T-helper 1 cell (primary cell): ENCODE measurements around the gene DNAJB4.
A peak's percentile ranks its signal among the peaks of the same experiment; 100 is the strongest.
"Not testable (repeated sequence)": the region's sequence is repeated elsewhere in the genome, so short reads cannot be mapped to it uniquely, and the experiment has no call there.

Experiments used
- DNase-seq, 5 donors: peaks; one replicate each; pipeline ENCODE4 v3.0.0-alpha.2; 2012 to 2020

The DNAJB4 gene

GRCh38 chr1:77991638-77992037 lies 13.1 kb upstream of the DNAJB4 start:
- no peak for DNase-seq

DNA sequence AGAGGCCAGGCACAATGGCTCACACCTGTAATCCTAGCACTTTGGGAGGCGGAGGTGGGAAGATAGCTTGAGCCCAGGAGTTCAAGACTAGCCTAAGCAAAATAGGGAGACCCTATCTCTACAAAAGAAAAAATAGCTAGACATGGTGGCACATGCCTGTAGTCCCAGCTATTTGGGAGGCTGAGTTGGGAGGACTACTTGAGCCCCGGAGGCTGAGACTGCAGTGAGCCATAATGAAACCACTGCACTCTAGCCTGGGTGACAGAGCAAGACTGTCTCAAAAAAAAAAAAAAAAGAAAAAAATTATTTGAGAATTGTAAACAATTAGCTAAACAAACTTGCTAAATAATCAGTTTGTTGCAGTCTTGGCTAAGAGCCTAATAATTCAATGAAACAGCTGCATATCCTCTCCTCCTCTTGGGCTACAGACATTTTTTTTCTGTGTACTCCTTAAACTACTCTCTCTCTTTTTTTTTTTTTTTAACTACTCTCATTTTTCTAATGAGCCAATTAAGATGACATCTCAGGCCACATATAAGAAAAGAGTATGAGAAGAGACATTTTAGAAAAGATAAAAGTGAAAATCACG lies 10.5 kb upstream of the DNAJB4 start:
- no peak for DNase-seq

DNA sequence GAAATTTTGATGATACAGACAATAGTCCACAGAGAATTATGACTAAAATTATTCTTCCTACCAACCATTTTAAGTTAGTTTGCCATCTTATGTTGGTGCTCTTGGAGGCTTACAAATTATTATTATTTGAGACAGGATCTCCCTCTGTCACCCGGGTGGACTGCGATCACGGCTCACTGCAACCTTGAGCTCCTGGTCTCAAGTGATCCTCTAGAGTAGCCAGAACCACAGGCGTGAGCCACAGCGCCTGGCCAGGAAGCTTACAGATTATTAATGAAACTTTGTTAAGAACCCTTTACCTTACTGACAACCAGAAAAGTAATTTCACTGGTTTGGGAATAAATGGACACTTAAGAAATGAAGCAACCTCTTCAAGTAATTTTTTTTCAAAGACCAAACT lies 8.0 kb upstream of the DNAJB4 start:
- DNase-seq, result no peak

- not testable (repeated sequence) for DNase-seq
These were observed 4.2 kb upstream of the DNAJB4 start for GRCh38 chr1:78000536-78000935.

DNA sequence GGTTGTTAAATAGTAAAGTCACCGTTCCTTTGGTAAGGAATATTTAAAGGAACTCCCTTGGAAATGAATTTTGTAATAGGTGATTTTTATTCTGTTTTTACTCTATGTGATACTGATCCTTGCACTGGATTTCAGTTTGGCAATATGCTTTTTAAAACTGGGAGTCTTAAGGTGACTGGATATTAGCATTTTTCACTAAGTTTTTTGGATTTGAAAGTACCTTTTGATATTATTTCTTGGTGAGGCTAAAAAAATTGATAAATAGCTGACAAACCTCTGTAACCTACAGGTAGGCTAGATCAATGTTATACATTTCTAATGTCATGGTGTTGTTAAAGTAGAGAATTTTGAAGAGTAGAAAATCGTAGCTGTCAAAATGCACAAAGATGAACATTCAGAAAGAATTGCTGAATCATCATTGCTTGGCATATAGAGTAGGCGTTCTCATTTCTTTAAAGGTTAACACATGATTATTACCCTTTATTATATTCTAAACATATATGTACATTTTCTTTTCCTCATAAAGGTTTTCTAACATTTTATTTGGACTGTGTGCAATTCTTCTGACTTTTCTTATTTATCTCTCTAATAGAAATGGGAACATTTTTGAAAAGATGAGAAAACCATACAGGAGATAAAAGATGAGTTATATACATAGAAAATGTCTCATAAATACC lies 1.5 kb upstream of the DNAJB4 start:
- DNase-seq, result no peak

- DNase-seq, result peak in 4 of 5 donors; percentile 12 to 72 (median 28)
These were observed 639 bp upstream of the DNAJB4 start for GRCh38 chr1:78003882-78004718.

- no peak for DNase-seq
These were observed 646 bp downstream of the DNAJB4 start for GRCh38 chr1:78005448-78005722.

- DNase-seq, result no peak
These were observed 1.0 kb downstream of the DNAJB4 start for GRCh38 chr1:78005755-78006154.

GRCh38 chr1:78006521-78006920 lies 1.8 kb downstream of the DNAJB4 start:
- no peak for DNase-seq

- no peak for DNase-seq
These were observed 3.1 kb downstream of the DNAJB4 start for GRCh38 chr1:78007677-78008341.

DNA sequence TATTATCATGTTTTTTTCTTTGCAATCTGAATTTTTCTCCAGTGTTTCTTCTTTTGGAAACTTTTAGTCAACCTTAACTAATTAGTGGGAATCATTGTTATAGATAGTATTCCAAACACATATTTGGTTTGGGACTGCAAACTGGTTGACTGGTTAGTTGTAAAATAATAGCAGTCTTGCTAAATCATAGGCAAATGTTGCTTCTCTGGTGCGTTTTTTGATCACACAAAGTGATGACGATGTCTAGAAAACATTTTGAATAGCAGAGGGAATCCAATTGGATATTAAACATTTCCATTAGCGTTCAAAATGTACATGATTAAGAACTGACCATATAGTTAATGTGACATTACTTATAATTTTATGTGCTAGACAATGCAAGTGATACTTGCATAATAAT lies 4.5 kb downstream of the DNAJB4 start:
- DNase-seq, result no peak

DNA sequence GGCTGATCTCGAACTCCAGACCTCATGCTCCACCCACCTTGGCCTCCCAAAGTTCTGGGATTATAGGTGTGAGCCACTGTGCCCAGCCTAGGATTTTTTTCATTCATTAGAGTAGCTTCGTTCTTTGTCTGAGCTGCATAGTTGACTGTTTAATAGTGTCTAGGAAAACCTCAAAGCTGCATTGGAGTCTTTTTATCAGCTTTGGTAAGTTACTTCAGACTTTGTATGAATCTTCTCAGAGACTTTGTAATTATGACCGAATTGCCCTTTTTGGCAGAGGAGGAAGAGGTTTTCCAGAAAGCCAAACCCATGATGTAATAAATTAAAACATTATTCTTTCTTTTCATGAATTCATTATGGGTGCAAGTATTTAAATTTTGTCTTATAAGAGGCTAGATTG lies 5.1 kb downstream of the DNAJB4 start:
- DNase-seq, result no peak

DNA sequence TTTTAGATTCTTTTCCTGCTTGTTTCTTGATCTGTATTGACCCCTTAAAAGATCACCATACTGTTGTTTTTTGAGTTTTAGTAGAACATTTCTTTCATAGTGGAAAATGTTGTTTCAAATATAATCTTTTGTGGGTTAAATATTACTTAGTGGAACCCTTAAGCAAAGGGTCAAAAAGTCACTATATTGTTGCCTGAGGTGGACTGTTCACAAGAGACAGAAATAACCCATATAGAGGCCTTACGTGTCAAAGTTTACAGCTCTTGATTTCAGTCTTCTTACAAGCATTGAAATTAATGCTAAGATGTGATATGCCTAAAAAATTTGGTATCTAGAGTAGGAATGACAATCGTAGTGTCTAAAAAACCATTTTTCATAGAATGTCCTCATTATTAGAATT lies 6.3 kb downstream of the DNAJB4 start:
- DNase-seq, result no peak

- no peak for DNase-seq
These were observed 10.4 kb downstream of the DNAJB4 start for GRCh38 chr1:78015148-78015547.

GRCh38 chr1:78019024-78019423 lies 14.3 kb downstream of the DNAJB4 start:
- DNase-seq, result no peak

DNA sequence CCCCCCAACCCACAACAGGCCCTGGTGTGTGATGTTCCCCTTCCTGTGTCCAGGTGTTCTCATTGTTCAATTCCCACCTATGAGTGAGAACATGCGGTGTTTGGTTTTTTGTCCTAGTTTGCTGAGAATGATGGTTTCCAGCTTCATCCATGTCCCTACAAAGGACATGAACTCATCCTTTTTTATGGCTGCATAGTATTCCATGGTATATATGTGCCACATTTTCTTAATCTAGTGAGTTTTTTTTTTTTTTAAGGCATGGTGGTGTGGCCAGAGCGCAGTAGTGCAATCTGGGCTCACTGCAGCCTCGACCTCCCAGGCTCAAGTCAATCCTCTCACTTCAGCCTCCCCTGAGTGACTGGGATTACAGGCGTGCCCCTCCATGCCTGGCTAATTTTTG lies 16.4 kb downstream of the DNAJB4 start:
- not testable (repeated sequence) for DNase-seq

DNA sequence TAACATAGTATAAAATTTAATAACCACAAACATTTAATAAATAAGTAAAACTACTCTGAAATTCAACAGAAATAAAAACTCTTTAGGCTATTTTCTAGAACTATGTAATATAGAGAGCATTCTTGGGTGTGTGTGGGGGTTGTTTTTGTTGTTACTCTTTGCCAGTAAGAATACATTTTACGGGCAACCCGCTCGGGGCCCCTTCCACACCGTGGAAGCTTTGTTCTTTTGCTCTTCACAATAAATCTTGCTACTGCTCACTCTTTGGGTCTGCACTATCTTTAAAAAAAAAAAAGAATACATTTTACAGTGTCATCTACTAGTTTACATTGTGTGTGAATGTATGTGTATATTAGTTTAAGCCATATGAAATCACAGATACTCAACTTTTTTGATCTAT lies 25.1 kb downstream of the DNAJB4 start:
- no peak for DNase-seq

DNA sequence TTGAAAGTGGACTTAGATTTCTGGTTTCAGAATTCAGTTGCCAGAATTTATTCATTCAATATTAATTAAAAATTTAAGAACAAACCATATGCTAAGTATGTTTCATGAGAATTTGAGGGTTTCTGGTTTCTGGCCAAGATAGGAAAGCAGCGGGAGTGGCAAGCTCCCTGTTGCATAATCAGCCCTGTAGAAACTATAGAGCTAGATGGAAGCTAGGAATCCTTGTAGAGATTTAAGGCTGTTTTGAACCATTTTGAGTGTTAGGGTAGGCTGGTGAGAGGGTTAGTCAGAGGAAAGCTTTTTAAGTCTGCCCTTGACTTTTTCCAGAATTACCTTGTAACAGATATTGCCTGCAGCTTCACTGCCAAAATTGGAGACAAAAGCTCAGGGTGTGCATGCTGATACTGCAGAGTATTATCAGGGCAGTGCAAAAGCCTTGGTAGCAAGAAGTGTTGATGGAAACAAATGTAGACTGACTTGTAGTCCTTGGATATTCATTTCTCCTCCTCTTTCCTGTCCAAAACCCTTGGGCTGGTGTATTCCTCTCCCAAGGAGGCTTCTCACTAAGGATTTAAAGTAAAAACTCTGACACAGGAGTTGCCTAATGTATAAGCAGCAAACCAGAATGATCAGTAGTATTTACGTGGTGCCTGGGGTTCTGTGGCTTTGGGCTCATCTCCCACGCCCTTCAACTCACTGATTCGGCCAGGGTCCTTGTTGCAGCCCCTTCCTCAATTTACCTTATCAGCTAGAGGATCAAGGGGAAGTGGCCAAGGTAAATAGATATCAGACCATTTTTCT lies 28.5 kb downstream of the DNAJB4 start:
- no peak for DNase-seq

DNA sequence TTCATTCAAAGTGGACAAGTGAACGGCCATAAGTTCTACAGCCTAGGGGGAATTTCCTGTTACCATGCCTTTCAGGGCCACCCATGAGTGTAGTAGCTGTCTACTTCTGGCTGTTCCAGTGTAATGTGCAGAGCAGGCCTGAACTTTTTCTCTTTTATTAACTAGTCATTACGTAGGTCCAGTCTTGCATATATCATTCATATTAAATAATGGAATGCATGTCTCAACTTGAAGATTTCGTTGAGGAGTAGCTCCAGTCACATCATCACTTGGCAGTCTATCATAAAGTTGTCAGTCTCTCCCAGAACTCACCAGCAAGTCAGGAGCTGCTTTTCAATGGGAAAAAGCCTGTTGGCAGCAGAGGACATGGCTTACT lies 29.0 kb downstream of the DNAJB4 start:
- no peak for DNase-seq

- no peak for DNase-seq
These were observed 30.4 kb downstream of the DNAJB4 start for GRCh38 chr1:78035121-78035520.

GRCh38 chr1:78036450-78036849 lies 31.7 kb downstream of the DNAJB4 start:
- DNase-seq, result no peak

DNA sequence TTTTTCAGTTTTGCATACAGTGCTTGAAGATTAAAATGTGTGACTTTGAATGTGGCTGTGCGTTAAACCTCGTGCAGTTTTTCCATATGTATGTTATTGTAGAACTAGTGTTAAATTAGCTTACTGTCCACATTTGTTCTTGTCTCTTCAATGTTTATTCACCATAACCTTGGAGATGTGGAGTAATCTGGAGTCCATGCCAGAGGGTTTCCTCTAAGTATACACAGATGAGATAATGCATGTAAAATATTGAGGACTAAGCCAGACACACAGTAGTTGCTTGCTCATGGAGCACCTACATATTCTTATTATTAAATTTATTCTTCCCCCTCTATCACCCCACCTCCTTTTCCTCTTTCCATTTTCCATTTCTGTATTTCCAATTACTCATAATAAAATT lies 33.3 kb downstream of the DNAJB4 start:
- DNase-seq, result no peak

- DNase-seq, result no peak
These were observed 33.8 kb downstream of the DNAJB4 start for GRCh38 chr1:78038491-78038939.
